OCI-LY1 (cell line): Measurements from ENCODE around the gene EVI2A.

ENCODE experiments used
- EZH2 ChIP-seq: fragments of 200-600 bp; sonication (generic), shearing (Covaris generic); IDR thresholded peaks from 2 replicates; pipeline ENCODE4 v1.8.0; 2017; ENCODE audit warnings: borderline replicate concordance, mixed run types, mild to moderate bottlenecking, antibody characterized with exemption, low read length, moderate library complexity, mixed read lengths
- TF ChIP-seq, protein P1 (sequence below): fragments of 200-600 bp; sonication (generic), shearing (Covaris generic); IDR thresholded peaks from 2 replicates; pipeline ENCODE4 v1.5.1; 2017; ENCODE audit warnings: mild to moderate bottlenecking, antibody characterized with exemption, low read length, moderate library complexity, mixed read lengths

DNA sequence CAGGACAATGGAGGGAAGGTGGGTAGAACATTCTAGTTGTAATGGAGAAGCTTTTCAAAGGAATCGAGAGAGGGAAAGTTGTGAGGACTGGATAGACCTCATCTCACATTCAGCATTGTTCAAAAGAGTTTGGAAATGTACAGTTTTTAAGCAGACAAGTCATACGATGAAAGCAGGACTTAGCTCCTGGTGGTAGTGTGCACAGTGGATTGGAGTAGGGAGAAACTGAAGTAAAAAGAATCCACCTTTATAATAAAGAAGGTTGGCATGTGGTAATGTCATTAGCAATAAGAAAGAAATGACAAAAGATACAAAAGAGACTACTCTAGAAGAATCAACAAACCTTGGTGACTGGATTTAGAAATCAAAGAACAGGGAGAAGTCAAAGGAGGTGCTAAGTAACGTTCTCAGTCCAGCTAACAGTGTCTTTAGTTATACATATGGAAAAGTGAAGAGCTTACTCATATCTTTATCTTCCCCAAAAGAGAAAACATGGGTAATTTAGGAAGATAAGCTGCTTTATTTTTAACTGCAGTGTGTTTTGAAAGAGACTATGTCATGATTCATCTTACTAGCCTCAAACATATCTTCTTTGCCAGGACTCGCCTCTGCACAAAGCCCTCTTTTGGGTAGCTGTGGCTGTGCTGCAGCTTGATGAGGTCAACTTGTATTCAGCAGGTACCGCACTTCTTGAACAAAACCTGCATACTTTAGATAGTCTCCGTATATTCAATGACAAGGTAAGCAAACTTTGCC lies 18.7 kb upstream of the EVI2A start:
- TF ChIP-seq, protein P1, sequence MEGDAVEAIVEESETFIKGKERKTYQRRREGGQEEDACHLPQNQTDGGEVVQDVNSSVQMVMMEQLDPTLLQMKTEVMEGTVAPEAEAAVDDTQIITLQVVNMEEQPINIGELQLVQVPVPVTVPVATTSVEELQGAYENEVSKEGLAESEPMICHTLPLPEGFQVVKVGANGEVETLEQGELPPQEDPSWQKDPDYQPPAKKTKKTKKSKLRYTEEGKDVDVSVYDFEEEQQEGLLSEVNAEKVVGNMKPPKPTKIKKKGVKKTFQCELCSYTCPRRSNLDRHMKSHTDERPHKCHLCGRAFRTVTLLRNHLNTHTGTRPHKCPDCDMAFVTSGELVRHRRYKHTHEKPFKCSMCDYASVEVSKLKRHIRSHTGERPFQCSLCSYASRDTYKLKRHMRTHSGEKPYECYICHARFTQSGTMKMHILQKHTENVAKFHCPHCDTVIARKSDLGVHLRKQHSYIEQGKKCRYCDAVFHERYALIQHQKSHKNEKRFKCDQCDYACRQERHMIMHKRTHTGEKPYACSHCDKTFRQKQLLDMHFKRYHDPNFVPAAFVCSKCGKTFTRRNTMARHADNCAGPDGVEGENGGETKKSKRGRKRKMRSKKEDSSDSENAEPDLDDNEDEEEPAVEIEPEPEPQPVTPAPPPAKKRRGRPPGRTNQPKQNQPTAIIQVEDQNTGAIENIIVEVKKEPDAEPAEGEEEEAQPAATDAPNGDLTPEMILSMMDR = no peak
- TF ChIP-seq EZH2 = no peak
